ENCODE results near the gene STAB2.

STAB2 gene

DNA sequence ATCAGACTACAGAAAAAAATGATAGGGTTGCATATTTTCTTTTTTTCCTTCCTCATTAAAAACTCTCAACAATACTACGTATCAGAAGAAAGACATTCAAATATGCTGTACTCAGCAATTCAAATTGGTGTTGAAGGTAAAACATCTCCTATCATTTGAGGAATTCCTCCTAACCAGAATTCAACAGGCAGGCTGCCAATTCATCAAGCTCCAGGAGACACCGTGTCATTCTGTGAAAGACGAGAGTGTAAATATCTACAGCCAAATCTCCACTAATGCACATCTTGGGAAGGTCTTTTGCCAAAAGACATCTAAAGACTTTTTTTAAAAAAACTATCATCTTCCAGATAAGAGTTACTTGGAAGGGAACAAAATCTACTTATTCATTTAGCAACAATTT is 227.4 kb downstream of the STAB2 start:
- DNase-seq = no peak

Data from stimulated activated CD8-positive, alpha-beta memory T cell treated with anti-CD3 and anti-CD28 coated beads, Interleukin-4, amount 100 ng/mL, for 48 hours (primary cell).